ENCODE results near the gene ATP10A. TPM values are rescaled to one million over a fixed set of nuclear protein-coding genes. Genes with fewer than 3 reads are reported as not detected.

The ATP10A gene
- total RNA-seq, 1 donor from 2014 or later, result 60.2 TPM

DNA sequence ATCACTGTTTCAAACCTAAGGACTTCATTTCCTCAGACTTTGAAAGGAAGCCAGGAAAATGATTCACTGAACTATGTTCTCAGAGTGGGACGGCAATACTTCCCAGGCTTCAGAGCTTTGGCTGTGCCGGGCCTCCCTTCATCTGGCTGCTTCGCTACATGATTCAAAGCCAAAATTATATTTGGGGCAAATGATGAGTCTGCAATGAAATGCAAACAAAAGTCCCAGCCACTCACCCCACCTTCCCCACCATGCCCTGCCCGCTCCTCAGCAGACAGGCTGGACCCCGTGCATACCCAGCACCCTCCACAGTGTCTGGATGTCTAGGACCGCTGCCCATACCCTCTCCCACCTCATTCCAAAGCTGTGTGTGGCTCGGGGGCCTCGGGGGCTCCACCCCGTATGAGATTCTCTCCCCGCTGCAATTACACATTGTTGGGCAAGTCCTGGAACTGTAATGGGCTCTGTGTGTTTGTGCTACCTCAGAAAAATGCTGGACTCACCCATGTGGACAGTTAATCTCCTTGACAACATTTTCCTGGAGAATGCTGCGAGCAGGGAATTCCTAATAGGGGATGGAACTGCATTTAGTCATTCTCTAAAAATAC lies 32.2 kb downstream of the ATP10A start:
- intact Hi-C loops (cut with micrococcal nuclease), result no loop called here

- intact Hi-C loops (cut with micrococcal nuclease), result no loop called here
Observed at GRCh38 chr15:25829073-25829472, 34.1 kb downstream of the ATP10A start.

- intact Hi-C loops (cut with micrococcal nuclease), result no loop called here
Observed at GRCh38 chr15:25825207-25825606, 37.9 kb downstream of the ATP10A start.

- intact Hi-C loops (cut with micrococcal nuclease), result no loop called here
Observed at GRCh38 chr15:25824618-25825017, 38.5 kb downstream of the ATP10A start.

GRCh38 chr15:25812845-25813244 lies 50.3 kb downstream of the ATP10A start:
- intact Hi-C loops (cut with micrococcal nuclease), result loop anchor here (1.0 kb wide), 1 partner anchor 47 kb away; no protein-coding TSS in a partner anchor

GRCh38 chr15:25812073-25812472 lies 51.1 kb downstream of the ATP10A start:
- intact Hi-C loops (cut with micrococcal nuclease), result loop anchor here (1.0 kb wide), 1 partner anchor 48 kb away; no protein-coding TSS in a partner anchor

GRCh38 chr15:25811481-25811906 lies 51.6 kb downstream of the ATP10A start:
- intact Hi-C loops (cut with micrococcal nuclease), result loop anchor here (2.0 kb wide), 1 partner anchor 39 kb away; no protein-coding TSS in a partner anchor

GRCh38 chr15:25810631-25811091 lies 52.5 kb downstream of the ATP10A start:
- intact Hi-C loops (cut with micrococcal nuclease), result loop anchor here (2.0 kb wide), 1 partner anchor 40 kb away; no protein-coding TSS in a partner anchor

- intact Hi-C loops (cut with micrococcal nuclease), result loop anchor here (2.0 kb wide), 1 partner anchor 41 kb away; no protein-coding TSS in a partner anchor
Observed at GRCh38 chr15:25810154-25810553, 53.0 kb downstream of the ATP10A start.

DNA sequence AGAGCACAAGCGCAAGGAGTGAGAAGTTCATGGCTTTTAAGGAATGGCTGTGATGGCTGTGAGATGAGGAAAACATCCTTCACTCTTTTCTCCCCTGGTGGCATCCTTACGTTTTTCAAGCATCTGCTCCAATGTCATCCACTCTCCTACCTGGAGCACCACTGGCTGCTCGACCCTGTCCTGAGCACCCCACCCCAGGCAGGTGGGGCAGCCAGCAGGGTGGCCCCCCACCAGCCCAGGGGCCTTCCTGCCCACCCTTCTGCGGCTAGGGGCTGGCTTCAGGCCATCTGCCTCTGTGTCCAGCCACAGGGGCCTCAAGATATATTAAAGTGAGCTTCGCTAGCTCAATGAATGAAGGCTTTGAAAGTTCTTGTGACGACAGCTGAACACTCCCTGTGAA lies 56.1 kb downstream of the ATP10A start:
- intact Hi-C loops (cut with micrococcal nuclease), result no loop called here

DNA sequence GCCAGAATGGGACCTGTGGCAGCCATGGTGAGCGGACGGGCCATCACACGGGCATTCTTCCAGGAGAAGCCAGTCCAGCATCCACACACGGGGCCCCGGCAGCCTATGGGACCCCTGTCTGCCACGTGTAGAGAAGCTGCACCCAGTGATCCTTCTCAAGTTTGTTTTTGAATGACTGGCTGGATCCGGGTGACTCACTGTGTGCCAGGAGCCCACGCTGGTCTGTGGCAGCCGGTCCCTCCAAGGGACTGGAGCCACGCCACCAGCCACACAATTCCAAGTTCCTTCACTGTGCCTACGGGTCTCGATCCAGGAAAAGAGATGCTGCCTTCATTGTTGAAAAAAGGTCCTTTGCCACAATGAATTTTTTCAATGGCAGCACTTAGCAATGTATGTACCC lies 58.1 kb downstream of the ATP10A start:
- intact Hi-C loops (cut with micrococcal nuclease), result no loop called here

DNA sequence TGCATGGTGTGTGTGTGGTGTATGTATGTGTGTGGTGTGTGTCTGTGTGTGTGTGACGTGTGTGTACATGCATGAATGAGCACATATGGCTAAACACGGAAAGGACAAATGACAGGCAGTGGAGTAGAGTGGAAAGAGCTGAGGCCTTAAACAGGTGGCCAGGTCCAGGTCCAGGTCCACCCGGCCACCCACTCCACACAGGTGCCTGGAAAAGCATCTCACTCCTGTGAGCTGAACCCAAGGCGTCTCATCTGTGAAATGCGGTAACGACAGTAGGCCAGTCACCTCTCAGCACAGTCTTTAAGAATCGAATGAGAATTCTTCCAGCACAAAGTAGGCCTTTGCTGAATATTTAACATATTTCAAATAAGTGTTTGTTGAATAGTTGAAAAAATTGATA lies 58.7 kb downstream of the ATP10A start:
- intact Hi-C loops (cut with micrococcal nuclease), result no loop called here

GRCh38 chr15:25803541-25803940 lies 59.6 kb downstream of the ATP10A start:
- intact Hi-C loops (cut with micrococcal nuclease), result no loop called here

DNA sequence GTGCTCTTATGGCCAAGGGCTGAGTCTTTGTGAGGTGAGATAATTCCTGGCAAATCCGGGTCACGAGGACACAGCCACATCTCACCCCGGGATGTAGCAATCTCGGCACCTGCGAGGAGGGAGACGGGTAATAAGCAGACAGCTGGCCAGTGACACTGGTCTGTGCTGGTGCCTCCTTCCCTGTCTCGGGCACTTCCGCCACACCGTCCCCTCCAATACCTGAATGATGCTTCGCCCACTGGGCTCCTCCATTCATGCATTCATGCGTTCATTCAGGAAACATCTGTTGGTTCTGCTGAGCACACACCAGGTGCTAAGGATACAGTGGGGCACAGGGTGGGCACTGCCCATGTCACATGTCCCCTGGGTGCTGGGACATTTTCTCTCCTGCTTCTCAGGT lies 60.1 kb downstream of the ATP10A start:
- intact Hi-C loops (cut with micrococcal nuclease), result no loop called here

- intact Hi-C loops (cut with micrococcal nuclease), result no loop called here
Observed at GRCh38 chr15:25802285-25802830, 60.8 kb downstream of the ATP10A start.

DNA sequence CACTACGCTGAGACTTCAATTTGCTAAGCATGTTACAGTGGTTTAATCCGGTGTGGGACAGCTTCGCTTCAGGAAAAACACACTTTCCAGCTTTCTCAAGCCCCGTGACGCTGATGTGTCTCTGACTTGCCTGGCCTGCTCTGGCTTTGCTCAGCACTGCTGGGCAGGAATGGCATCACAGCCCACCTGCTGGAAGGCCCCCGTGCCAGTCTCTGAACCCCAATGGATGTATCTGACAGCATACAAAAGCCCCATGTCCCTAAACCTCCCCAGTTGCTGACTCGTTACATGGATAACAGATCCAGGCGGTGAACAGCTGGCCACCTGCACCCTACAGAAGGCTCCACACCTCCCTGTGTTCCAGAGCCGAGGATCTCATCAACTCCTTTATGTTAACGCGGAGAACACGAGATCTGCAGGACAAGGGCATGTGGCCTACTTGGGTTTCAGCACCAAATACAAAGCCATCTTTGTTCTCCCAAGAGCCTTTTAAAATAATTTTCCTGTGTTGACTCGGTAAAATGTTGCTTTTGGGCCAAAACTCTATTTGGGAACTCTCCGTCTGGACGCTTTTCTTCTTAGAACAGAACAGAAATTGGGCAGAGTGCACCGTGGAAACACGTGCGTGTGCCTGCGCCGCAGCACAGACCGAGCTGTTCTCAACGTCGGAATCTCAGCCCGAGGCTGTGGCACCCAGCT lies 61.4 kb downstream of the ATP10A start:
- intact Hi-C loops (cut with micrococcal nuclease), result no loop called here

DNA sequence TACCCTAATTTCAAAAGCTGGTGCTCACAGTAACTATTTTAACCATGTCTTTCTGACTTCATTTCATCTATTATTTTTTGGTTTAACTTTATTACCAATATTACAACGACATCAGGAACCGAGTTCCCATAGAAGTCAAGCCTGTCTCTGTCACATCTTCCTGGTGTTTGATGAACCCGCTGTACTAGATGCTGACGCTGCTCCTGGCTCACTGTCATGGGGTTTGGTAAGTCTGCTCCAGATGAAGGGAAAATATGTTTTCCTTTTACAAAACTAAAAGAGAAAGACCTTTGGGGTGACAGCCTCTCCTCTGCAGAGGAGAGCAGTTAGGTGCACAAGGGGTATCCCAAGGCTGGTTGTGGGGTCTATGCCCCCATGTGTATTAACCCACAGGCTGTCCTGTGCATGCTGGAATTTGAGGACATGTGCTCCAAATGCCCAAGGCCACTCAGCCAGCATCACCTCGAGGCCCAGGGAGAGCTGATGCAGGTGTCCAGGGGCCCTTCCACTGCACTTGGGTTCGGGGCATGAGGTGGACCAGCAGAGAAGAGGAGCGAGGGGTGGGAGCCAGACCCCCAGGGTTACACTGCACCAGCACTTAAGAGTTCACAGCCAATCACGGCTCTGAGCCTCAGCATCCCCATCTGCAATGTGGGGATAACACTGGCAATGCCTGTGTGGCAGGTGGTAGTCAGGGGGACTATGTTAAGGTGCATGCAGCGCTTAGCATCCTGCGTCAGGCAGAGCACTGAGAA lies 62.2 kb downstream of the ATP10A start:
- intact Hi-C loops (cut with micrococcal nuclease), result no loop called here

GRCh38 chr15:25799906-25800700 lies 63.0 kb downstream of the ATP10A start:
- intact Hi-C loops (cut with micrococcal nuclease), result no loop called here

GRCh38 chr15:25797936-25798901 lies 64.9 kb downstream of the ATP10A start:
- intact Hi-C loops (cut with micrococcal nuclease), result no loop called here

- intact Hi-C loops (cut with micrococcal nuclease), result no loop called here
Observed at GRCh38 chr15:25797511-25797935, 65.6 kb downstream of the ATP10A start.

All from T-helper 1 cell treated with Interleukin-12 subunit alpha and Interleukin-12 subunit beta and Interleukin-4 antibody, amounts not matched to agents 30 ng/mL and 1 ng/mL, for 36 hours (primary cell).